DOHH2 (cell line): ENCODE results near the gene BOK.
"Not testable (repeated sequence)": the region's sequence is repeated elsewhere in the genome, so short reads cannot be mapped to it uniquely, and the experiment has no call there.

Source experiments
- H3F3A ChIP-seq: fragments of 200-600 bp; sonication (generic), shearing (Covaris generic); 2 replicates; pipeline ENCODE4 v1.6.0; 2016; ENCODE audit warnings: antibody characterized with exemption, mild to moderate bottlenecking; ENCODE audit not compliant: control insufficient read depth, insufficient read depth
- H3K27ac ChIP-seq: fragments of 200-600 bp; sonication (generic); 2 replicates; pipeline ENCODE4 v1.5.1; 2014; ENCODE audit warnings: low read depth, mild to moderate bottlenecking, low read length, moderate library complexity
- H3K27me3 ChIP-seq: fragments of 200-600 bp; sonication (generic); 2 replicates; pipeline ENCODE4 v1.6.1; 2014; ENCODE audit warnings: mild to moderate bottlenecking, low read length, mixed read lengths; ENCODE audit not compliant: control insufficient read depth
- H3K36me3 ChIP-seq: fragments of 200-600 bp; sonication (generic); 2 replicates; pipeline ENCODE4 v1.6.1; 2014; ENCODE audit warnings: mild to moderate bottlenecking, low read length, moderate library complexity, mixed read lengths; ENCODE audit not compliant: control insufficient read depth
- H3K4me1 ChIP-seq: fragments of 200-600 bp; sonication (generic); 2 replicates; pipeline ENCODE4 v1.6.1; 2014; ENCODE audit warnings: mild to moderate bottlenecking, low read length, mixed read lengths; ENCODE audit not compliant: control insufficient read depth
- H3K4me2 ChIP-seq: fragments of 200-600 bp; sonication (generic); 2 replicates; pipeline ENCODE4 v1.6.0; 2014; ENCODE audit warnings: mild to moderate bottlenecking, low read length, moderate library complexity
- H3K4me3 ChIP-seq: fragments of 200-600 bp; sonication (generic); 2 replicates; pipeline ENCODE4 v1.5.1; 2014; ENCODE audit warnings: mild to moderate bottlenecking, low read length, mixed read lengths
- H3K79me2 ChIP-seq: fragments of 200-600 bp; sonication (generic); 2 replicates; pipeline ENCODE4 v1.6.1; 2014; ENCODE audit warnings: mild to moderate bottlenecking, low read length, mixed read lengths; ENCODE audit not compliant: control insufficient read depth
- H3K9me2 ChIP-seq: fragments of 200-600 bp; sonication (generic); replicated peaks from 2 replicates; pipeline ENCODE4 v1.6.1; 2014; ENCODE audit warnings: mild to moderate bottlenecking, low read length, mixed read lengths; ENCODE audit not compliant: control insufficient read depth
- H3K9me3 ChIP-seq: fragments of 200-600 bp; sonication (generic); 2 replicates; pipeline ENCODE4 v1.6.1; 2014; ENCODE audit warnings: antibody characterized with exemption, low read length, mixed read lengths; ENCODE audit not compliant: control insufficient read depth, insufficient read depth
- H4K20me1 ChIP-seq: fragments of 200-600 bp; sonication (generic); 2 replicates; pipeline ENCODE4 v1.6.0; 2014; ENCODE audit warnings: low read depth, mild to moderate bottlenecking, antibody characterized with exemption, low read length, moderate library complexity; ENCODE audit not compliant: control insufficient read depth, insufficient read depth
- CTCF ChIP-seq: fragments of 200-600 bp; sonication (generic); IDR thresholded peaks from one replicate; pipeline ENCODE4 v1.5.1; 2014; ENCODE audit warnings: antibody characterized with exemption, mild to moderate bottlenecking, low read depth, low read length; ENCODE audit not compliant: poor library complexity, severe bottlenecking
- EZH2phosphoT487 ChIP-seq: fragments of 200-600 bp; sonication (generic); IDR thresholded peaks from 2 replicates; pipeline ENCODE4 v1.6.1; 2017; ENCODE audit warnings: borderline replicate concordance, mild to moderate bottlenecking, antibody characterized with exemption, low read length, moderate library complexity, mixed read lengths

Gene BOK

GRCh38 chr2:241582806-241583205 is 24.3 kb downstream of the BOK start:
- Histone ChIP-seq H3F3A (no peaks in the 10 kb centered on the region), H3K4me1 (no peaks in the 10 kb centered on the region), H3K4me2 (no peak overlapping the region), H3K36me3 (peaks cover 47% of the 10 kb centered on the region), H4K20me1 (no peaks in the 10 kb centered on the region), H3K27ac (no peak overlapping the region), H3K9me3 (peaks cover 13% of the 10 kb centered on the region), H3K79me2 (no peaks in the 10 kb centered on the region), H3K4me3 (no peak overlapping the region), H3K9me2 (no peaks in the 10 kb centered on the region), H3K27me3 (no peaks in the 10 kb centered on the region)
- TF ChIP-seq CTCF (no peak), EZH2phosphoT487 (no peak)

DNA sequence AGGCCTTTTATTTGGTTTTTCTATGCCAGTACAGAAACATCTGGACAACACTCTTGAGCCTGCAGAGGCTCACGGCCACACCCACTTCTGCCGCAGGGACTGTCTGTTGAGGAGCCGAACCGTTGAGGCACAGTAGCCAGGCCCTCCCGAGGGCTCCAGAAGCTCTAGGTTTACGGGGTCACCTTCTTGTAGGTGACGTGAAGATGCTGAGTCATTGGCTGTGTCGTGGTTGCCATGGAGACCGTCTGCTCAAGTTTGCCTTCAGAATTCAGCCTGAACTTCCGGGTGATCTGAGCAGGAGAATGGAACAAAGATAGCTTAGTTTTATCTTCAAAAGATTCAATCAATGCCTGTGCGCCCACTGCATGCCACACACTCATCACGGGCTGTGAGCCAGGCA is 25.9 kb downstream of the BOK start:
- Histone ChIP-seq H4K20me1 (no peaks in the 10 kb centered on the region), H3K4me3 (no peak overlapping the region)

GRCh38 chr2:241586564-241587264 is 28.2 kb downstream of the BOK start:
- Histone ChIP-seq H3K9me2 (no peaks in the 10 kb centered on the region), H3K27me3 (no peaks in the 10 kb centered on the region), H3K79me2 (no peaks in the 10 kb centered on the region), H3K9me3 (peaks cover 26% of the 10 kb centered on the region), H3K27ac (no peak overlapping the region), H3K4me3 (no peak overlapping the region), H3F3A (no peaks in the 10 kb centered on the region), H3K4me1 (no peaks in the 10 kb centered on the region), H4K20me1 (no peaks in the 10 kb centered on the region), H3K36me3 (peaks cover 61% of the 10 kb centered on the region), H3K4me2 (no peak overlapping the region)
- TF ChIP-seq EZH2phosphoT487 = no peak
- TF ChIP-seq CTCF = no peak

More for the DNA sequence above, 25.9 kb downstream of the BOK start:
- no peak for TF ChIP-seq EZH2phosphoT487
- no peak for TF ChIP-seq CTCF
- H3K79me2 ChIP-seq = no peaks in the 10 kb centered on the region
- H3K9me2 ChIP-seq = no peaks in the 10 kb centered on the region
- H3K27ac ChIP-seq = no peak overlapping the region
- no peak overlapping the region for H3K4me2 ChIP-seq
- peaks cover 52% of the 10 kb centered on the region for H3K36me3 ChIP-seq
- H3F3A ChIP-seq = no peaks in the 10 kb centered on the region
- H3K4me1 ChIP-seq = no peaks in the 10 kb centered on the region
- H3K27me3 ChIP-seq = no peaks in the 10 kb centered on the region
- H3K9me3 ChIP-seq = peaks cover 16% of the 10 kb centered on the region

GRCh38 chr2:241589863-241590262 is 31.3 kb downstream of the BOK start:
- H3K27me3 ChIP-seq = not testable (repeated sequence)

DNA sequence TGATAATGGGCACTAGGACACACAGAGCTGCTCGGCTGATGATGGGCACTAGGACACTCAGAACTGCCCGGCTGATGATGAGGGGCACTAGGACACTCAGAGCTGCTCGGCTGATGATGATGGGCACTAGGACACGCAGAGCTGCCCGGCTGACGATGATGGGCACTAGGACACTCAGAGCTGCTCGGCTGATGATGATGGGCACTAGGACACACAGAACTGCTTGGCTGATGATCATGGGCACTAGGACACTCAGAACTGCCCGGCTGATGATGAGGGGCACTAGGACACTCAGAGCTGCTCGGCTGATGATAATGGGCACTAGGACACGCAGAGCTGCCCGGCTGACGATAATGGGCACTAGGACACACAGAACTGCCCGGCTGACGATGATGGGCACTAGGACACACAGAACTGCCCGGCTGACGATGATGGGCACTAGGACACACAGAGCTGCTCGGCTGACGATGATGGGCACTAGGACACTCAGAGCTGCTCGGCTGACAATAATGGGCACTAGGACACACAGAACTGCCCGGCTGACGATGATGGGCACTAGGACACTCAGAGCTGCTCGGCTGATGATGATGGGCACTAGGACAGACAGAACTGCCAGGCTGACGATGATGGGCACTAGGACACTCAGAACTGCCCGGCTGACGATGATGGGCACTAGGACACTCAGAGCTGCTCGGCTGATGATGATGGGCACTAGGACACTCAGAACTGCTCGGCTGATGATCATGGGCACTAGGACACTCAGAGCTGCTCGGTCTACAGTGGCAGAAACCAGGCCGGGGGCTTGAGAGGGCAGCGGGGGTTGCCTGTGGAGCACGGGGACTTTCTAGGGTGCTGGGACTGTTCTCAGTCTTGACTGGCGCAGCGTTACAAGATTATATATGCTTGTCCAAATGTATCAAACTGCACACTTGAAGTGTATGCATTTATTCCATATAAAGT is 32.2 kb downstream of the BOK start:
- not testable (repeated sequence) for H3K27me3 ChIP-seq, H3K4me3 ChIP-seq, H3K79me2 ChIP-seq, H3K27ac ChIP-seq, H4K20me1 ChIP-seq, H3F3A ChIP-seq, H3K9me2 ChIP-seq, H3K4me1 ChIP-seq, H3K4me2 ChIP-seq
- Histone ChIP-seq H3K9me3 (peaks cover 26% of the 10 kb centered on the region), H3K36me3 (peaks cover 42% of the 10 kb centered on the region)

More at GRCh38 chr2:241589863-241590262, 31.3 kb downstream of the BOK start:
- not testable (repeated sequence) for H3K4me1 ChIP-seq, H3K79me2 ChIP-seq, H4K20me1 ChIP-seq, H3F3A ChIP-seq, H3K4me3 ChIP-seq, H3K9me2 ChIP-seq, H3K27ac ChIP-seq, H3K4me2 ChIP-seq
- peaks cover 46% of the 10 kb centered on the region for H3K36me3 ChIP-seq
- peaks cover 26% of the 10 kb centered on the region for H3K9me3 ChIP-seq
